ENCODE results near the gene MT1M. TPM values are rescaled to one million over a fixed set of nuclear protein-coding genes. Genes with fewer than 3 reads are reported as not detected.

Gene MT1M
- polyA plus RNA-seq, 2 of the 4 experiments (the other 2 are of a cell fraction) = not detected

- no peak overlapping the region for H3K4me3 ChIP-seq
- WGBS (ENCODE audit: missing lambda C conversion rate) = 80% methylated on average over 7 of the region's 7 CpGs
- ChIA-PET CTCF (interaction anchor here (0.8 to 5.3 kb wide), 4 partner anchors 16 to 23 kb away, joined by 3 to 18 read pairs (median 4); partner anchors contain the start of gene MT2A), POLR2A (interaction anchor here (0.9 to 1.7 kb wide), 2 partner anchors 15 to 18 kb away, joined by 3 to 19 read pairs; partner anchors contain the start of gene MT2A)
- DNase-seq (ENCODE audit: low read depth in 1 of 2, low spot score in 1 of 2) (no peak), ATAC-seq (peak in 1 of 2 experiments; percentile 41; a peak in 3 of 6 replicates), FAIRE-seq (no peak)
- peak overlapping the region; percentile 72 to 86 for H3K27ac ChIP-seq
- H3K9me3 ChIP-seq = no peaks in the 10 kb centered on the region
- peak overlapping the region; percentile 65 for H3K4me2 ChIP-seq
- peaks cover 14% of the 10 kb centered on the region for H3K4me1 ChIP-seq
- TF ChIP-seq HOXA7 (CRISPR knock-in tag; IDR thresholded peaks at IDR 0.05) (no peak), REST (IDR thresholded peaks at IDR 0.05) (no peak), EHMT2 (IDR thresholded peaks at IDR 0.05; ENCODE audit: low read depth) (no peak), SMC3 (IDR thresholded peaks at IDR 0.05) (no peak), SREBF2 (IDR thresholded peaks at IDR 0.05) (no peak), BHLHE40 (IDR thresholded peaks at IDR 0.05; ENCODE audit: low read depth, low read length) (no peak), HOXB5 (CRISPR knock-in tag; IDR thresholded peaks at IDR 0.05) (no peak), RCOR1 (IDR thresholded peaks at IDR 0.05; ENCODE audit: low read depth, low read length) (no peak), POLR2A (IDR thresholded peaks at IDR 0.05; ENCODE audit: low read length) (no peak)
- TF ChIP-seq, protein P1, sequence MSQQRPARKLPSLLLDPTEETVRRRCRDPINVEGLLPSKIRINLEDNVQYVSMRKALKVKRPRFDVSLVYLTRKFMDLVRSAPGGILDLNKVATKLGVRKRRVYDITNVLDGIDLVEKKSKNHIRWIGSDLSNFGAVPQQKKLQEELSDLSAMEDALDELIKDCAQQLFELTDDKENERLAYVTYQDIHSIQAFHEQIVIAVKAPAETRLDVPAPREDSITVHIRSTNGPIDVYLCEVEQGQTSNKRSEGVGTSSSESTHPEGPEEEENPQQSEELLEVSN (IDR thresholded peaks at IDR 0.05; ENCODE audit: borderline replicate concordance, low read depth) = no peak
Measured at GRCh38 chr16:56626685-56627084, 5.8 kb upstream of the MT1M start.

GRCh38 chr16:56628486-56629350 is 3.7 kb upstream of the MT1M start:
- FAIRE-seq (no peak), DNase-seq (ENCODE audit: low read depth in 1 of 2, low spot score in 1 of 2) (no peak), ATAC-seq (no peak)
- TF ChIP-seq, protein P2, sequence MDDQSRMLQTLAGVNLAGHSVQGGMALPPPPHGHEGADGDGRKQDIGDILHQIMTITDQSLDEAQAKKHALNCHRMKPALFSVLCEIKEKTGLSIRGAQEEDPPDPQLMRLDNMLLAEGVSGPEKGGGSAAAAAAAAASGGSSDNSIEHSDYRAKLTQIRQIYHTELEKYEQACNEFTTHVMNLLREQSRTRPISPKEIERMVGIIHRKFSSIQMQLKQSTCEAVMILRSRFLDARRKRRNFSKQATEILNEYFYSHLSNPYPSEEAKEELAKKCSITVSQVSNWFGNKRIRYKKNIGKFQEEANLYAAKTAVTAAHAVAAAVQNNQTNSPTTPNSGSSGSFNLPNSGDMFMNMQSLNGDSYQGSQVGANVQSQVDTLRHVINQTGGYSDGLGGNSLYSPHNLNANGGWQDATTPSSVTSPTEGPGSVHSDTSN (IDR thresholded peaks at IDR 0.05) = no peak
- TF ChIP-seq, protein P3, sequence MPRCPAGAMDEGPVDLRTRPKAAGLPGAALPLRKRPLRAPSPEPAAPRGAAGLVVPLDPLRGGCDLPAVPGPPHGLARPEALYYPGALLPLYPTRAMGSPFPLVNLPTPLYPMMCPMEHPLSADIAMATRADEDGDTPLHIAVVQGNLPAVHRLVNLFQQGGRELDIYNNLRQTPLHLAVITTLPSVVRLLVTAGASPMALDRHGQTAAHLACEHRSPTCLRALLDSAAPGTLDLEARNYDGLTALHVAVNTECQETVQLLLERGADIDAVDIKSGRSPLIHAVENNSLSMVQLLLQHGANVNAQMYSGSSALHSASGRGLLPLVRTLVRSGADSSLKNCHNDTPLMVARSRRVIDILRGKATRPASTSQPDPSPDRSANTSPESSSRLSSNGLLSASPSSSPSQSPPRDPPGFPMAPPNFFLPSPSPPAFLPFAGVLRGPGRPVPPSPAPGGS (IDR thresholded peaks at IDR 0.05) = no peak
- TF ChIP-seq PHF8 (IDR thresholded peaks at IDR 0.05; ENCODE audit: borderline replicate concordance, low read depth) (no peak), BHLHE40 (IDR thresholded peaks at IDR 0.05; ENCODE audit: low read depth, low read length) (no peak), CHD2 (IDR thresholded peaks at IDR 0.05; ENCODE audit: low read length, partially characterized antibody) (no peak), HOXB13 (CRISPR knock-in tag; IDR thresholded peaks at IDR 0.05; ENCODE audit: low read depth) (no peak), CEBPB (IDR thresholded peaks at IDR 0.05) (no peak), POLR2A (IDR thresholded peaks at IDR 0.05; ENCODE audit: low read length) (no peak), RNF2 (IDR thresholded peaks at IDR 0.05; ENCODE audit: borderline replicate concordance, low read depth) (no peak), SREBF2 (IDR thresholded peaks at IDR 0.05) (no peak), JUN (IDR thresholded peaks at IDR 0.05) (no peak)
- TF ChIP-seq, protein P4, sequence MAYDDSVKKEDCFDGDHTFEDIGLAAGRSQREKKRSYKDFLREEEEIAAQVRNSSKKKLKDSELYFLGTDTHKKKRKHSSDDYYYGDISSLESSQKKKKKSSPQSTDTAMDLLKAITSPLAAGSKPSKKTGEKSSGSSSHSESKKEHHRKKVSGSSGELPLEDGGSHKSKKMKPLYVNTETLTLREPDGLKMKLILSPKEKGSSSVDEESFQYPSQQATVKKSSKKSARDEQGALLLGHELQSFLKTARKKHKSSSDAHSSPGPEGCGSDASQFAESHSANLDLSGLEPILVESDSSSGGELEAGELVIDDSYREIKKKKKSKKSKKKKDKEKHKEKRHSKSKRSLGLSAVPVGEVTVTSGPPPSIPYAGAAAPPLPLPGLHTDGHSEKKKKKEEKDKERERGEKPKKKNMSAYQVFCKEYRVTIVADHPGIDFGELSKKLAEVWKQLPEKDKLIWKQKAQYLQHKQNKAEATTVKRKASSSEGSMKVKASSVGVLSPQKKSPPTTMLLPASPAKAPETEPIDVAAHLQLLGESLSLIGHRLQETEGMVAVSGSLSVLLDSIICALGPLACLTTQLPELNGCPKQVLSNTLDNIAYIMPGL (CRISPR knock-in tag; IDR thresholded peaks at IDR 0.05; ENCODE audit: borderline replicate concordance) = no peak
- TF ChIP-seq, protein P1 (IDR thresholded peaks at IDR 0.05; ENCODE audit: borderline replicate concordance, low read depth) = no peak
- TF ChIP-seq, protein P5, sequence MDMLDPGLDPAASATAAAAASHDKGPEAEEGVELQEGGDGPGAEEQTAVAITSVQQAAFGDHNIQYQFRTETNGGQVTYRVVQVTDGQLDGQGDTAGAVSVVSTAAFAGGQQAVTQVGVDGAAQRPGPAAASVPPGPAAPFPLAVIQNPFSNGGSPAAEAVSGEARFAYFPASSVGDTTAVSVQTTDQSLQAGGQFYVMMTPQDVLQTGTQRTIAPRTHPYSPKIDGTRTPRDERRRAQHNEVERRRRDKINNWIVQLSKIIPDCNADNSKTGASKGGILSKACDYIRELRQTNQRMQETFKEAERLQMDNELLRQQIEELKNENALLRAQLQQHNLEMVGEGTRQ (IDR thresholded peaks at IDR 0.05) = no peak
- CTCF ChIA-PET = interaction anchor here (1.1 to 1.7 kb wide), 3 partner anchors 11 to 115 kb away, joined by 3 to 5 read pairs (median 5); no protein-coding TSS in a partner anchor
- Histone ChIP-seq H3K9me3 (no peaks in the 10 kb centered on the region), H3K4me2 (no peak overlapping the region), H3K27ac (peak overlapping the region in 1 of 2 experiments; percentile 86; a peak in 3 of 6 replicates), H3K4me1 (peaks cover 14% of the 10 kb centered on the region), H3K4me3 (no peak overlapping the region)
- POLR2A ChIA-PET = interaction anchor here (0.7 kb wide), 1 partner anchor 20 kb away, joined by 3 read pairs; the partner anchor contains the start of gene MT2A
- 75% methylated on average over 9 of the region's 9 CpGs for WGBS (ENCODE audit: missing lambda C conversion rate)
